NCI-H2171 treated with DMSO at 0.1 percent for 48 hours (cell line): ENCODE data around the gene BIRC2.
"Not testable (repeated sequence)": the region's sequence is repeated elsewhere in the genome, so short reads cannot be mapped to it uniquely, and the experiment has no call there.

ENCODE experiments used
- DNase-seq: peaks from one replicate; lab custom pipeline; 2025; lab: John Stamatoyannopoulos, UW

Gene BIRC2

GRCh38 chr11:102323542-102324251 lies 23.3 kb upstream of the BIRC2 start:
- DNase-seq: no peak

- no peak for DNase-seq
Measured at GRCh38 chr11:102325088-102325487, 21.9 kb upstream of the BIRC2 start.

GRCh38 chr11:102328748-102329147 lies 18.3 kb upstream of the BIRC2 start:
- DNase-seq: no peak

GRCh38 chr11:102330231-102330630 lies 16.8 kb upstream of the BIRC2 start:
- no peak for DNase-seq

- DNase-seq: no peak
Measured at GRCh38 chr11:102331341-102331740, 15.7 kb upstream of the BIRC2 start.

GRCh38 chr11:102332611-102332994 lies 14.4 kb upstream of the BIRC2 start:
- DNase-seq: no peak

- no peak for DNase-seq
Measured at GRCh38 chr11:102338479-102339010, 8.5 kb upstream of the BIRC2 start.

- not testable (repeated sequence) for DNase-seq
Measured at GRCh38 chr11:102341311-102341710, 5.7 kb upstream of the BIRC2 start.

GRCh38 chr11:102341844-102342318 lies 5.1 kb upstream of the BIRC2 start:
- peak; percentile 20 for DNase-seq

GRCh38 chr11:102343809-102344208 lies 3.2 kb upstream of the BIRC2 start:
- no peak for DNase-seq

- no peak for DNase-seq
Measured at GRCh38 chr11:102345904-102346303, 1.1 kb upstream of the BIRC2 start.

- DNase-seq: no peak
Measured at GRCh38 chr11:102346456-102346747, 612 bp upstream of the BIRC2 start.

GRCh38 chr11:102347462-102348370 lies 702 bp downstream of the BIRC2 start:
- no peak for DNase-seq

- no peak for DNase-seq
Measured at GRCh38 chr11:102357116-102357515, 10.1 kb downstream of the BIRC2 start.

- no peak for DNase-seq
Measured at GRCh38 chr11:102359372-102359771, 12.4 kb downstream of the BIRC2 start.

GRCh38 chr11:102360681-102361080 lies 13.7 kb downstream of the BIRC2 start:
- DNase-seq: no peak

GRCh38 chr11:102361086-102362031 lies 14.3 kb downstream of the BIRC2 start:
- no peak for DNase-seq

GRCh38 chr11:102364991-102365390 lies 18.0 kb downstream of the BIRC2 start:
- no peak for DNase-seq

GRCh38 chr11:102367364-102367763 lies 20.4 kb downstream of the BIRC2 start:
- peak; percentile 3 for DNase-seq

GRCh38 chr11:102368472-102368871 lies 21.5 kb downstream of the BIRC2 start:
- no peak for DNase-seq

GRCh38 chr11:102374633-102375424 lies 27.8 kb downstream of the BIRC2 start:
- not testable (repeated sequence) for DNase-seq
